GM19023 (cell line): ENCODE data around the gene MIA3.
"Not testable (repeated sequence)": the region's sequence is repeated elsewhere in the genome, so short reads cannot be mapped to it uniquely, and the experiment has no call there.

Experiments
- ATAC-seq: cut with Tn5 transposase; IDR thresholded peaks from one replicate; pipeline ENCODE4 v1.9.1; 2021; ENCODE audit warnings: mild to moderate bottlenecking, moderate library complexity; ENCODE audit not compliant: unreplicated experiment

The MIA3 gene

GRCh38 chr1:222618001-222618879, at the start of gene MIA3:
MIA3 (plus strand) TSS chr1:222618097; CDS start chr1:222618111, 14 bp downstream.
- ATAC-seq = peak; percentile 54

- no peak for ATAC-seq
Observed at GRCh38 chr1:222570837-222571236, 47.1 kb upstream of the MIA3 start.

- no peak for ATAC-seq
Observed at GRCh38 chr1:222579316-222579715, 38.6 kb upstream of the MIA3 start.

- ATAC-seq = peak; percentile 51
Observed at GRCh38 chr1:222582099-222582774, 35.7 kb upstream of the MIA3 start.

GRCh38 chr1:222583079-222583478, 34.8 kb upstream of the MIA3 start:
- peak; percentile 80 for ATAC-seq

GRCh38 chr1:222586842-222587241, 31.1 kb upstream of the MIA3 start:
- no peak for ATAC-seq

GRCh38 chr1:222588135-222588534, 29.8 kb upstream of the MIA3 start:
- ATAC-seq = no peak

- ATAC-seq = peak; percentile 100
Observed at GRCh38 chr1:222589462-222590302, 28.2 kb upstream of the MIA3 start, which contains the start of gene TAF1A. TAF1A (minus strand) TSS chr1:222589933.

GRCh38 chr1:222592171-222592570, 25.7 kb upstream of the MIA3 start:
- ATAC-seq = no peak

GRCh38 chr1:222594789-222595188, 23.1 kb upstream of the MIA3 start:
- no peak for ATAC-seq

GRCh38 chr1:222596696-222597095, 21.2 kb upstream of the MIA3 start:
- ATAC-seq = no peak

GRCh38 chr1:222600281-222600680, 17.6 kb upstream of the MIA3 start:
- no peak for ATAC-seq

GRCh38 chr1:222601257-222601656, 16.6 kb upstream of the MIA3 start:
- no peak for ATAC-seq

GRCh38 chr1:222606757-222607156, 11.1 kb upstream of the MIA3 start:
- no peak for ATAC-seq

GRCh38 chr1:222609111-222609510, 8.8 kb upstream of the MIA3 start:
- not testable (repeated sequence) for ATAC-seq

GRCh38 chr1:222610728-222611127, 7.2 kb upstream of the MIA3 start:
- no peak for ATAC-seq

- ATAC-seq = no peak
Observed at GRCh38 chr1:222613627-222614026, 4.3 kb upstream of the MIA3 start.

GRCh38 chr1:222616525-222616924, 1.4 kb upstream of the MIA3 start:
- no peak for ATAC-seq

- peak; percentile 82 for ATAC-seq
Observed at GRCh38 chr1:222617367-222617951, 438 bp upstream of the MIA3 start.

- no peak for ATAC-seq
Observed at GRCh38 chr1:222618880-222619596, 1.1 kb downstream of the MIA3 start.
